DMS153 (cell line): Measurements from ENCODE around the gene EIF3I.

ENCODE experiments used
- DNase-seq: peaks from one replicate; lab custom pipeline; 2025; lab: John Stamatoyannopoulos, UW

The EIF3I gene

GRCh38 chr1:32266921-32267591 is 44.8 kb downstream of the EIF3I start:
- no peak for DNase-seq

- DNase-seq, result no peak
Observed at GRCh38 chr1:32269744-32270143, 47.5 kb downstream of the EIF3I start.

GRCh38 chr1:32272557-32273390 is 50.6 kb downstream of the EIF3I start:
- DNase-seq, result no peak

GRCh38 chr1:32273391-32274208 is 51.4 kb downstream of the EIF3I start:
- DNase-seq, result peak; percentile 97

- DNase-seq, result no peak
Observed at GRCh38 chr1:32274646-32275340, 52.6 kb downstream of the EIF3I start.

- DNase-seq, result peak; percentile 58
Observed at GRCh38 chr1:32275424-32275823, 53.2 kb downstream of the EIF3I start.

GRCh38 chr1:32276032-32276782 is 54.0 kb downstream of the EIF3I start:
- DNase-seq, result no peak
